Calu3 (cell line): ENCODE measurements around the gene DDAH1. TPM values are rescaled to one million over a fixed set of nuclear protein-coding genes. Genes with fewer than 3 reads are reported as not detected.

ENCODE experiments used
- BruUV-seq: library from RNA; stranded (reverse); fragments of 400-500 nt; replicated peaks from 2 replicates; lab custom pipeline; 2021; lab: Mats Ljungman, UMichigan
- CTCF ChIA-PET: fragments of 300-600 bp; sonication (Branson Sonifier 250); formaldehyde crosslinking; loops from one replicate; lab custom pipeline; 2022; ENCODE audit warnings: antibody characterized with exemption; lab: Charles Lee
- DNase-seq: peaks from one replicate; pipeline ENCODE4 v3.0.0; 2022
- H3K27ac Mint-ChIP-seq: one replicate; pipeline ENCODE4 v1.8.0; 2022; ENCODE audit warnings: mixed read lengths; ENCODE audit not compliant: unreplicated experiment
- H3K27me3 Mint-ChIP-seq: one replicate; pipeline ENCODE4 v1.8.0; 2022; ENCODE audit warnings: mixed read lengths; ENCODE audit not compliant: unreplicated experiment
- H3K36me3 Mint-ChIP-seq: one replicate; pipeline ENCODE4 v1.8.0; 2022; ENCODE audit warnings: mild to moderate bottlenecking, moderate library complexity, mixed read lengths; ENCODE audit not compliant: insufficient read depth, unreplicated experiment
- H3K4me1 Mint-ChIP-seq: one replicate; pipeline ENCODE4 v1.8.0; 2022; ENCODE audit warnings: mild to moderate bottlenecking, low read depth, mixed read lengths; ENCODE audit not compliant: unreplicated experiment
- H3K4me3 Mint-ChIP-seq: one replicate; pipeline ENCODE4 v1.8.0; 2022; ENCODE audit warnings: mild to moderate bottlenecking, low read depth, moderate library complexity, mixed read lengths; ENCODE audit not compliant: unreplicated experiment
- H3K9me3 Mint-ChIP-seq: one replicate; pipeline ENCODE4 v1.8.0; 2022; ENCODE audit warnings: low read depth, mixed read lengths; ENCODE audit not compliant: unreplicated experiment
- intact Hi-C: fragments of 100-400 bp; cut with micrococcal nuclease; formaldehyde crosslinking; loops from one replicate; pipeline ENCODE4 v1.10.0; 2022; ENCODE audit not compliant: unreplicated experiment
- total RNA-seq: library from RNA; stranded (reverse); gene quantifications from 2 replicates; pipeline ENCODE4 v1.2.3, GENCODE V29; 2022
- TF ChIP-seq, protein P1 (sequence below): fragments of 200-600 bp; IDR thresholded peaks from one replicate; pipeline ENCODE4 v1.8.0; 2022; ENCODE audit warnings: antibody characterized with exemption; ENCODE audit not compliant: unreplicated experiment

The DDAH1 gene
- total RNA-seq, 1 experiment from 2014 or later, result 84.1 TPM

DNA sequence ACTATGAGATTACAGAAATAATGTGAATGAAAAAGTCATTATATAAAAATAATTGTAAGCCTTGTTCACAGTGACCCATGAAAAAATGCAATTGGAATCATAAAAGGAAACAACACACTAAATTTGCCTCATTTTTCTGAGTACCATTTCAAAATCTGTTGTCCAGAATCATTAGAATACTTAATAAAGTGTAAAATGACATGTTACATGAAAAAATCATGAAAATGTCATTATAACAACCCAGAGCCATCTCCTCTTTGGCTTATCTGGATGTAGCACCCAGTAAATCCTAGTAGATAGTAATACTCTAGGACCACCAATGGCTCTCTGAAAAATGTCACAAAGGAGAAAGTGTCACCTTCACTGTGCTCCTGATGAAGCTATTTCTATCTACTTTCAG is 76.5 kb downstream of the DDAH1 start:
- intact Hi-C loops, result no loop called here
- TF ChIP-seq, protein P1, sequence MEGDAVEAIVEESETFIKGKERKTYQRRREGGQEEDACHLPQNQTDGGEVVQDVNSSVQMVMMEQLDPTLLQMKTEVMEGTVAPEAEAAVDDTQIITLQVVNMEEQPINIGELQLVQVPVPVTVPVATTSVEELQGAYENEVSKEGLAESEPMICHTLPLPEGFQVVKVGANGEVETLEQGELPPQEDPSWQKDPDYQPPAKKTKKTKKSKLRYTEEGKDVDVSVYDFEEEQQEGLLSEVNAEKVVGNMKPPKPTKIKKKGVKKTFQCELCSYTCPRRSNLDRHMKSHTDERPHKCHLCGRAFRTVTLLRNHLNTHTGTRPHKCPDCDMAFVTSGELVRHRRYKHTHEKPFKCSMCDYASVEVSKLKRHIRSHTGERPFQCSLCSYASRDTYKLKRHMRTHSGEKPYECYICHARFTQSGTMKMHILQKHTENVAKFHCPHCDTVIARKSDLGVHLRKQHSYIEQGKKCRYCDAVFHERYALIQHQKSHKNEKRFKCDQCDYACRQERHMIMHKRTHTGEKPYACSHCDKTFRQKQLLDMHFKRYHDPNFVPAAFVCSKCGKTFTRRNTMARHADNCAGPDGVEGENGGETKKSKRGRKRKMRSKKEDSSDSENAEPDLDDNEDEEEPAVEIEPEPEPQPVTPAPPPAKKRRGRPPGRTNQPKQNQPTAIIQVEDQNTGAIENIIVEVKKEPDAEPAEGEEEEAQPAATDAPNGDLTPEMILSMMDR, result no peak
- Mint-ChIP-seq H3K36me3 (no peaks in the 10 kb centered on the region), H3K9me3 (peaks cover 1% of the 10 kb centered on the region), H3K4me1 (peaks cover 35% of the 10 kb centered on the region), H3K27me3 (no peaks in the 10 kb centered on the region), H3K4me3 (no peak overlapping the region), H3K27ac (no peak overlapping the region)
- no peak for DNase-seq
- BruUV-seq, result no TSS peak
- CTCF ChIA-PET, result interaction anchor here (1.3 kb wide), 1 partner anchor 13 kb away, joined by 3 read pairs; no protein-coding TSS in a partner anchor

DNA sequence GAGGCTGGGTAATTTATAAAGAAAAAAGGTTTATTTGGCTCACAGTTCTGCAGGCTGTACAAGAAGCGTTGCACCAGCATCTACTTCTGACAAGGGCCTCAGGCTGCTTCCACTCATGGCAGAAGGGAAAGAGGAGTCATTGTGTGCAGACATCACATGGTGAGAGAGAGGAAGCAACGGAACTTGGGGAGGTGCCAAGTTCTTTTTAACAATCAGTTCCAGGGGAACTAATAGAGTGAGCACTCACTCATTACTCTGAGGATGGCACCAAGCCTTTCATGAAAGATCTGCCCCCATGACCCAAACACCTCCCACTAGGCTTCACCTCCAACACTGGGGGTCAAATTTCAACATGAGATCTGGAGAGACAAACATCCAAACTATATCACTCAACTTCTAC is 77.2 kb downstream of the DDAH1 start:
- DNase-seq, result no peak
- peaks cover 32% of the 10 kb centered on the region for H3K4me1 Mint-ChIP-seq
- H3K4me3 Mint-ChIP-seq, result no peak overlapping the region
- H3K27ac Mint-ChIP-seq, result no peak overlapping the region
- BruUV-seq, result no TSS peak
- intact Hi-C loops, result no loop called here
- H3K36me3 Mint-ChIP-seq, result no peaks in the 10 kb centered on the region
- peaks cover 7% of the 10 kb centered on the region for H3K9me3 Mint-ChIP-seq
- H3K27me3 Mint-ChIP-seq, result no peaks in the 10 kb centered on the region
- TF ChIP-seq, protein P1, result no peak
- CTCF ChIA-PET, result no interaction called here

DNA sequence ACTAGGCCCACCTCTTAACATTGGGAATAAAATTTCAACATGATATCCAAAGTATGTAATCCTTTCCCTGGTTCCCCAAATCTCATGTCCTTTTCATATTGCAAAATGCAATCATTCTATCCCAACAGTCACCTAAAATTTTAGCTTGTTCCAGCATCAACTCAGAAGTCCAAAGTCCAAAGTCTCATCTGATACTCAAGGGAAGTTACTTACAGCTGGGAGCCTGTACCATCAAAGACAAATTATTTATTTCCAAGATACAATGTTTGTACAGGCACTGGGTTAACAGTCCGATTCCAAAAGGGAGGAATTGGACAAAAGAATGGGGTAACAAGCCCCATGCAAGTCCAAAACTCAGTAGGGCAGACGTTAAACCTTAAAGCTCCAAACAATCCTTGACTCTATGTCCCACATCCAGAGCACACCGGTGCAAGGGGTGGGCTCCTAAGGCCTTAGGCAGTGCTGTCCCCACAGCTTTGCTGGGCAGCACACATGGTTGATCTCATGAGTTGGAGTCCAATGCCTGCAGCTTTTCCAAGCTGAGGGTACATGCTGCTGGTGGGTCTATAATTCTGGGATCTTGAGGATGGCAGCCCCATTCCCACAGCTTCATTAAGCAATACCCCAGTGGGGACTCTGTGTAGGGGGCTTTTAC is 78.8 kb downstream of the DDAH1 start:
- BruUV-seq, result no TSS peak
- CTCF ChIA-PET, result no interaction called here

DNA sequence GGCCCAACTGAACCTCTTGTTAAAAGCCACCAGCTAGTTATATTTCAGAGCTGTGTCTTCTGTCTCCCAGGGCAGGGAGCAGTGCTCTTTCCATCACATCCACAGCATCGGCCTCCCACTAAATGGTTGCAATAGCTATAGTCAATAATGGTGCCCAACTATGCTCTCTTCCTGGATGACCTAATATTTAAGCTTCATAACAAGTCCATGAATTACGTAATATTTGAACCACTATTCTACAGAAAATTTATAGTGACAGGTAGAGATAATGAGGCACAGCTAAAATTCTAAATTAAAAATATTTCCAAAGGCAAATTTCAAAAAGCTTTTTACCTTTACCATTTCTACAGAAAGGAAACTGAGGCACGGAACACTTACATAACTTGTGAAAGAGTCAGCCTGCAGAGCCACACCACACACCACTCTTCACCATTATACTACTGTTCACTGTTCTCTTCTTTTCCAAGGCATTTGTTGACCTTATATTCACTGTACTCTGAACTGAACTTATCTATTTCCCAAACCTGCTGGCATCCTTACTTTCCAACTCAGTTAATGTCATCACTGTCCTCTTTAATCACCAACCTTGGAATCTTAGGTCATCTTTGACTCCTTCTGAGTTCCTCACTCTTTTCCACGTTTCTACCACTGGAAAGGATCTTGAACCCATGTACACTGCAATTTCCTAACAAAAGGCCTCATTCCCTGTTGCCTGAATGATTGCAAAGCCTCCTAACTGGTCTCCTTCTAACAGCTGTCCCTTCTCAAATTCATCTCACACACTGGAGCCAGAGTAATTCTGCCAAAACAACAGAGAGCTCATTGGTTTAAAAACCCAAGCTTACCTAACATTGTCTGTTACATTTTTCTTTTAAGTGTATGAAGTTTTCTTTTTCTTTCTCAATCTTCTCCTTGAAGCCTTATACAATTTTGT is 85.5 kb downstream of the DDAH1 start:
- Mint-ChIP-seq H3K27me3 (no peaks in the 10 kb centered on the region), H3K27ac (peak overlapping the region; percentile 57), H3K36me3 (no peaks in the 10 kb centered on the region), H3K9me3 (peaks cover 10% of the 10 kb centered on the region), H3K4me3 (no peak overlapping the region), H3K4me1 (peaks cover 38% of the 10 kb centered on the region)
- no peak for DNase-seq
- TF ChIP-seq, protein P1, result no peak
- intact Hi-C loops, result no loop called here
- no TSS peak for BruUV-seq
- CTCF ChIA-PET, result interaction anchor here (1.0 kb wide), 1 partner anchor 123 kb away, joined by 4 read pairs; no protein-coding TSS in a partner anchor

More for the DNA sequence above, 78.8 kb downstream of the DDAH1 start:
- no peaks in the 10 kb centered on the region for H3K27me3 Mint-ChIP-seq
- H3K9me3 Mint-ChIP-seq, result peaks cover 10% of the 10 kb centered on the region
- TF ChIP-seq, protein P1, result no peak
- no peak overlapping the region for H3K4me3 Mint-ChIP-seq
- intact Hi-C loops, result no loop called here
- no peak for DNase-seq
- no peak overlapping the region for H3K27ac Mint-ChIP-seq
- H3K36me3 Mint-ChIP-seq, result no peaks in the 10 kb centered on the region
- peaks cover 32% of the 10 kb centered on the region for H3K4me1 Mint-ChIP-seq
